Spleen (tissue), 13 donors: Measurements from ENCODE around the gene ARSD. TPM values are rescaled to one million over a fixed set of nuclear protein-coding genes. Genes with fewer than 3 reads are reported as not detected.
"Not testable (repeated sequence)": the region's sequence is repeated elsewhere in the genome, so short reads cannot be mapped to it uniquely, and the experiment has no call there.

Experiments used
- DNase-seq: peaks from one replicate; pipeline ENCODE4 v3.0.0-alpha.2; 2020
- H3K27ac ChIP-seq, 8 donors: fragments of 200-600 bp; sonication (generic) in 7 of 8; 1 replicate in 4 of 8; 2 replicates in 4 of 8; pipeline versions ENCODE4 v1.5.0 to v1.8.0; 2016 to 2021; ENCODE audit warnings: inconsistent platforms in 4 of 8, mild to moderate bottlenecking in 4 of 8, moderate library complexity in 1 of 8
- H3K27me3 ChIP-seq, 7 donors: fragments of 200-600 bp; sonication (generic) in 6 of 7; replicated peaks in 1 of 7; 1 replicate in 4 of 7; 2 replicates in 3 of 7; pipeline versions ENCODE4 v1.5.0 to v1.8.0; 2016 to 2021; ENCODE audit warnings: inconsistent platforms in 3 of 7, mild to moderate bottlenecking in 1 of 7
- H3K36me3 ChIP-seq, 6 donors: fragments of 200-600 bp; sonication (generic) in 5 of 6; 1 replicate in 4 of 6; 2 replicates in 2 of 6; pipeline versions ENCODE4 v1.5.0 to v1.8.0; 2016 to 2021; ENCODE audit warnings: inconsistent platforms in 2 of 6
- H3K4me1 ChIP-seq, 6 donors: fragments of 200-600 bp; sonication (generic) in 5 of 6; 1 replicate in 3 of 6; 2 replicates in 3 of 6; pipeline versions ENCODE4 v1.5.0 to v1.8.0; 2016 to 2021; ENCODE audit warnings: inconsistent platforms in 3 of 6
- H3K4me3 ChIP-seq, 8 donors: fragments of 200-600 bp; sonication (generic) in 7 of 8; 1 replicate in 4 of 8; 2 replicates in 4 of 8; pipeline versions ENCODE4 v1.5.0 to v1.8.0; 2016 to 2021; ENCODE audit warnings: inconsistent platforms in 4 of 8, mild to moderate bottlenecking in 4 of 8, moderate library complexity in 2 of 8
- H3K9me3 ChIP-seq, 8 donors: fragments of 200-600 bp; sonication (generic) in 7 of 8; 1 replicate in 4 of 8; 2 replicates in 4 of 8; pipeline versions ENCODE4 v1.5.0 to v1.8.0; 2016 to 2021; ENCODE audit warnings: inconsistent platforms in 4 of 8
- CTCF ChIP-seq, 11 experiments: fragments of 200-600 bp in 7 of 11; fragments of 450-650 bp in 4 of 11; sonication (generic) in 4 of 11; IDR thresholded peaks in 8 of 11; conservative IDR thresholded peaks in 3 of 11; 1 replicate in 7 of 11; 2 replicates in 4 of 11; pipeline versions ENCODE4 v1.4.0 to v1.8.0; 2016 to 2021; ENCODE audit warnings: antibody characterized with exemption in 11 of 11, inconsistent platforms in 4 of 11, mild to moderate bottlenecking in 1 of 11
- POLR2A ChIP-seq, 3 donors: fragments of 450-650 bp; IDR thresholded peaks; one replicate each; pipeline ENCODE4 v1.5.1; 2017; ENCODE audit warnings: antibody characterized with exemption in 3 of 3, mild to moderate bottlenecking in 1 of 3
- POLR2AphosphoS5 ChIP-seq, 3 donors: sonication (generic); formaldehyde crosslinking; IDR thresholded peaks; one replicate each; pipeline ENCODE4 v1.5.1; 2017; ENCODE audit warnings: antibody characterized with exemption in 3 of 3
- WGBS, 5 donors: extraction: QIAGEN DNeasy Blood & Tissue Kit in 3 of 5; methylation state at CpG; one replicate each; pipeline versions ENCODE4 v1.1.5 to v1.1.7; 2013 to 2018; 5-methylcytosine and 5-hydroxymethylcytosine counted together
- intact Hi-C: fragments of 100-400 bp; cut with DNase I; formaldehyde crosslinking; loops from one replicate; pipeline ENCODE4 v1.15.0; 2023; ENCODE audit warnings: low total_unique reads
- long read RNA-seq, 2 donors: transcript quantifications; one replicate each; lab custom pipeline, GENCODE V29; 2026
- polyA plus RNA-seq, 3 donors: library from polyadenylated mRNA; stranded (reverse); fragments of 200-250 nt; gene quantifications; one replicate each; pipeline ENCODE4 v1.2.1, GENCODE V29; 2013
- total RNA-seq, 7 donors: library from RNA; depleted of rRNA in 3 of 7; stranded (reverse); fragments of >200 nt in 3 of 7; fragmentation: NEBNext Ultra II Directional in 4 of 7; extraction: Animal tissue kit (Norgen Biotek cat#: 25700) in 4 of 7; gene quantifications; one replicate each; pipeline versions ENCODE4 v1.1.0 to v1.2.1, GENCODE V29; 2016 to 2021
- donor health status: healthy with polysubstance abuse.
- donor health status: DM: no; HTN: no; CAD: no; lungs with moderate emphysema.
- donor health status: DM: no; HTN: no; CAD: no.
- donor health status: Bipolar disorder and iron deficiency.
- donor health status: healthy.
- donor health status: DM: no; HTN: no; CAD: no.
- donor health status: DM: yes; HTN: yes; CAD: no.

ARSD gene, protein sequence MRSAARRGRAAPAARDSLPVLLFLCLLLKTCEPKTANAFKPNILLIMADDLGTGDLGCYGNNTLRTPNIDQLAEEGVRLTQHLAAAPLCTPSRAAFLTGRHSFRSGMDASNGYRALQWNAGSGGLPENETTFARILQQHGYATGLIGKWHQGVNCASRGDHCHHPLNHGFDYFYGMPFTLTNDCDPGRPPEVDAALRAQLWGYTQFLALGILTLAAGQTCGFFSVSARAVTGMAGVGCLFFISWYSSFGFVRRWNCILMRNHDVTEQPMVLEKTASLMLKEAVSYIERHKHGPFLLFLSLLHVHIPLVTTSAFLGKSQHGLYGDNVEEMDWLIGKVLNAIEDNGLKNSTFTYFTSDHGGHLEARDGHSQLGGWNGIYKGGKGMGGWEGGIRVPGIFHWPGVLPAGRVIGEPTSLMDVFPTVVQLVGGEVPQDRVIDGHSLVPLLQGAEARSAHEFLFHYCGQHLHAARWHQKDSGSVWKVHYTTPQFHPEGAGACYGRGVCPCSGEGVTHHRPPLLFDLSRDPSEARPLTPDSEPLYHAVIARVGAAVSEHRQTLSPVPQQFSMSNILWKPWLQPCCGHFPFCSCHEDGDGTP
- total RNA-seq = 10 to 100 TPM; 11.8 to 22.0 (median 18.9) TPM
- 1 to 10 TPM; 2.8 to 5.0 (median 4.7) TPM for polyA plus RNA-seq
- long read RNA-seq, donor 1, full-length matches to known transcripts = 3 of 3 reads
- long read RNA-seq, donor 1, partial matches to known transcripts = 0 of 3 reads
- long read RNA-seq, donor 1, other reads (novel, unspliced or antisense) = 0 of 3 reads
- long read RNA-seq, donor 2, partial matches to known transcripts = 0 of 1 reads
- long read RNA-seq, donor 2, other reads (novel, unspliced or antisense) = 0 of 1 reads

- H3K36me3 ChIP-seq = peaks cover 0 to 4% (median 0%) of the 10 kb centered on the region in 6 donors
- 0 to 6% (median 1%) methylated on average over 23 to 82 of the region's 84 CpGs for WGBS, 5 donors
- peak within 1 kb of the TSS; percentile 46 to 91 (median 66) for H3K4me3 ChIP-seq
- peaks cover 0 to 8% (median 0%) of the 10 kb centered on the region in 6 donors for H3K4me1 ChIP-seq
- TF ChIP-seq CTCF (IDR thresholded peaks at IDR 0.05 in 8 of 11, conservative IDR thresholded peaks at IDR 0.05 in 3 of 11) (no peak), POLR2AphosphoS5 (IDR thresholded peaks at IDR 0.05) (peak; percentile 82 to 91 (median 87)), POLR2A (IDR thresholded peaks at IDR 0.05) (peak in 2 of 3 donors; percentile 17 to 74)
- peak within 1 kb of the TSS; percentile 74 to 97 (median 91) for H3K27ac ChIP-seq
- intact Hi-C loops = no loop called here
- peaks cover 0 to 21% (median 8%) of the 10 kb centered on the region in 8 donors for H3K9me3 ChIP-seq
- H3K27me3 ChIP-seq = peaks cover 0 to 7% (median 0%) of the 10 kb centered on the region in 7 donors
- DNase-seq = peak; percentile 95
Measured at GRCh38 chrX:2928583-2929434, at the start of gene ARSD. ARSD (minus strand) TSS chrX:2929339; CDS start chrX:2929275, 64 bp downstream.

- WGBS, 5 donors = 78 to 94% (median 90%) methylated on average over 4 of the region's 4 CpGs
- H3K27ac ChIP-seq, DNase-seq, H3K4me3 ChIP-seq, H3K27me3 ChIP-seq, H3K4me1 ChIP-seq, H3K36me3 ChIP-seq, intact Hi-C loops: not testable (repeated sequence)
- peaks cover 0 to 16% (median 0%) of the 10 kb centered on the region in 8 donors for H3K9me3 ChIP-seq
Measured at GRCh38 chrX:2978639-2979038, 49.5 kb upstream of the ARSD start.

GRCh38 chrX:2974961-2975360, 45.8 kb upstream of the ARSD start:
- TF ChIP-seq POLR2AphosphoS5 (IDR thresholded peaks at IDR 0.05) (no peak), CTCF (IDR thresholded peaks at IDR 0.05 in 8 of 11, conservative IDR thresholded peaks at IDR 0.05 in 3 of 11) (no peak), POLR2A (IDR thresholded peaks at IDR 0.05) (no peak)
- no peak for DNase-seq
- Histone ChIP-seq H3K4me3 (no peak overlapping the region), H3K4me1 (no peaks in the 10 kb centered on the region), H3K9me3 (peaks cover 0 to 5% (median 0%) of the 10 kb centered on the region in 8 donors), H3K36me3 (no peaks in the 10 kb centered on the region), H3K27me3 (peaks cover 0 to 9% (median 0%) of the 10 kb centered on the region in 7 donors), H3K27ac (no peak overlapping the region)
- 78 to 95% (median 90%) methylated on average over 1 of the region's 1 CpG for WGBS, 5 donors
- intact Hi-C loops = no loop called here

- peaks cover 0 to 5% (median 0%) of the 10 kb centered on the region in 8 donors for H3K9me3 ChIP-seq
- no peaks in the 10 kb centered on the region for H3K36me3 ChIP-seq
- no peak overlapping the region for H3K27ac ChIP-seq
- no peak for DNase-seq
- peaks cover 0 to 27% (median 0%) of the 10 kb centered on the region in 7 donors for H3K27me3 ChIP-seq
- 85 to 97% (median 87%) methylated on average over 5 to 6 of the region's 6 CpGs for WGBS, 5 donors
- intact Hi-C loops = no loop called here
- H3K4me1 ChIP-seq = peaks cover 0 to 6% (median 0%) of the 10 kb centered on the region in 6 donors
- H3K4me3 ChIP-seq = no peak overlapping the region
- TF ChIP-seq CTCF (IDR thresholded peaks at IDR 0.05 in 8 of 11, conservative IDR thresholded peaks at IDR 0.05 in 3 of 11) = no peak
Measured at GRCh38 chrX:2972391-2972790, 43.3 kb upstream of the ARSD start.
